Spleen (tissue), 11 donors: ENCODE measurements around the gene P2RY6. TPM values are rescaled to one million over a fixed set of nuclear protein-coding genes. Genes with fewer than 3 reads are reported as not detected.
A peak's percentile ranks its signal among the peaks of the same experiment; 100 is the strongest.

Experiments used
- DNase-seq: peaks from one replicate; pipeline ENCODE4 v3.0.0-alpha.2; 2020
- H3K27ac ChIP-seq, 8 donors: fragments of 200-600 bp; sonication (generic) in 7 of 8; 1 replicate in 4 of 8; 2 replicates in 4 of 8; pipeline versions ENCODE4 v1.5.0 to v1.8.0; 2016 to 2021; ENCODE audit warnings: inconsistent platforms in 4 of 8, mild to moderate bottlenecking in 4 of 8, moderate library complexity in 1 of 8
- H3K27me3 ChIP-seq, 7 donors: fragments of 200-600 bp; sonication (generic) in 6 of 7; replicated peaks in 1 of 7; 1 replicate in 4 of 7; 2 replicates in 3 of 7; pipeline versions ENCODE4 v1.5.0 to v1.8.0; 2016 to 2021; ENCODE audit warnings: inconsistent platforms in 3 of 7, mild to moderate bottlenecking in 1 of 7
- H3K36me3 ChIP-seq, 6 donors: fragments of 200-600 bp; sonication (generic) in 5 of 6; 1 replicate in 4 of 6; 2 replicates in 2 of 6; pipeline versions ENCODE4 v1.5.0 to v1.8.0; 2016 to 2021; ENCODE audit warnings: inconsistent platforms in 2 of 6
- H3K4me1 ChIP-seq, 6 donors: fragments of 200-600 bp; sonication (generic) in 5 of 6; 1 replicate in 3 of 6; 2 replicates in 3 of 6; pipeline versions ENCODE4 v1.5.0 to v1.8.0; 2016 to 2021; ENCODE audit warnings: inconsistent platforms in 3 of 6
- H3K4me3 ChIP-seq, 8 donors: fragments of 200-600 bp; sonication (generic) in 7 of 8; 1 replicate in 4 of 8; 2 replicates in 4 of 8; pipeline versions ENCODE4 v1.5.0 to v1.8.0; 2016 to 2021; ENCODE audit warnings: inconsistent platforms in 4 of 8, mild to moderate bottlenecking in 4 of 8, moderate library complexity in 2 of 8
- H3K9me3 ChIP-seq, 8 donors: fragments of 200-600 bp; sonication (generic) in 7 of 8; 1 replicate in 4 of 8; 2 replicates in 4 of 8; pipeline versions ENCODE4 v1.5.0 to v1.8.0; 2016 to 2021; ENCODE audit warnings: inconsistent platforms in 4 of 8
- POLR2A ChIP-seq, 3 donors: fragments of 450-650 bp; IDR thresholded peaks; one replicate each; pipeline ENCODE4 v1.5.1; 2017; ENCODE audit warnings: antibody characterized with exemption in 3 of 3, mild to moderate bottlenecking in 1 of 3
- POLR2AphosphoS5 ChIP-seq, 3 donors: sonication (generic); formaldehyde crosslinking; IDR thresholded peaks; one replicate each; pipeline ENCODE4 v1.5.1; 2017; ENCODE audit warnings: antibody characterized with exemption in 3 of 3
- WGBS, 5 donors: extraction: QIAGEN DNeasy Blood & Tissue Kit in 3 of 5; methylation state at CpG; one replicate each; pipeline versions ENCODE4 v1.1.5 to v1.1.7; 2013 to 2018; 5-methylcytosine and 5-hydroxymethylcytosine counted together
- intact Hi-C: fragments of 100-400 bp; cut with DNase I; formaldehyde crosslinking; loops from one replicate; pipeline ENCODE4 v1.15.0; 2023; ENCODE audit warnings: low total_unique reads
- polyA plus RNA-seq, 3 donors: library from polyadenylated mRNA; stranded (reverse); fragments of 200-250 nt; gene quantifications; one replicate each; pipeline ENCODE4 v1.2.1, GENCODE V29; 2013
- total RNA-seq, 7 donors: library from RNA; depleted of rRNA in 3 of 7; stranded (reverse); fragments of >200 nt in 3 of 7; fragmentation: NEBNext Ultra II Directional in 4 of 7; extraction: Animal tissue kit (Norgen Biotek cat#: 25700) in 4 of 7; gene quantifications; one replicate each; pipeline versions ENCODE4 v1.1.0 to v1.2.1, GENCODE V29; 2016 to 2021
- TF ChIP-seq, protein P1 (sequence below), 11 experiments: fragments of 200-600 bp in 7 of 11; fragments of 450-650 bp in 4 of 11; sonication (generic) in 4 of 11; IDR thresholded peaks in 8 of 11; conservative IDR thresholded peaks in 3 of 11; 1 replicate in 7 of 11; 2 replicates in 4 of 11; pipeline versions ENCODE4 v1.4.0 to v1.8.0; 2016 to 2021; ENCODE audit warnings: antibody characterized with exemption in 11 of 11, inconsistent platforms in 4 of 11, mild to moderate bottlenecking in 1 of 11
- donor health status: healthy with polysubstance abuse.
- donor health status: DM: no; HTN: no; CAD: no; lungs with moderate emphysema.
- donor health status: DM: no; HTN: no; CAD: no.
- donor health status: Bipolar disorder and iron deficiency.
- donor health status: healthy.
- donor health status: DM: no; HTN: no; CAD: no.
- donor health status: DM: yes; HTN: yes; CAD: no.

The P2RY6 gene
- total and polyA plus RNA-seq, 10 donors, result 8.2 to 109 (median 56.9) TPM

DNA sequence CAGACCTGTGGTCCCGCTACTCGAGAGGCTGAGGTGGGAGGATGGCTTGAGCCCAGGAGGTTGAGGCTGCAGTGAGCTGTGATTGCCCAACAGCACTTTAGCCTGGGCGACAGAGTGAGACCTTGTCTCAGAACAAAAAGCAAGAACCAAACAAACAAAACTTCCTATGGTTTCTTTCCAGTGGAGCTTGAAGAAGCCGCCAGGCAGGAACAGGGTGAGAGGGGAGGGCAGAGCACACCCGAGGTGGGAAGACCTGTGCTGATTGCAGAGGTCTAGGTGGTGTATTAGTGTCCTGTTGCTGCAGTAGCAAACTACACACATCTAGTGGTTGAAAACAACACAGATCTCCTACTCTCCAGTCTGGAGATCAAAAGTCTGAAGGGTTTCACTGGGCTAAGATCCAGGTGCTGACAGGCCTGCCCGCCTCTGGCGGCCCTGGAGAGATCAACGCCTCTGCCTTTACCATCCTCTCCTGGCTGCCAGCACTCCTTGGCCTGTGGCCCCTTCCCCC is 46.4 kb downstream of the P2RY6 start:
- 67 to 80% (median 77%) methylated on average over 8 of the region's 8 CpGs for WGBS, 5 donors
- intact Hi-C loops, result no loop called here
- peaks cover 16 to 94% (median 54%) of the 10 kb centered on the region in 6 donors for H3K4me1 ChIP-seq

DNA sequence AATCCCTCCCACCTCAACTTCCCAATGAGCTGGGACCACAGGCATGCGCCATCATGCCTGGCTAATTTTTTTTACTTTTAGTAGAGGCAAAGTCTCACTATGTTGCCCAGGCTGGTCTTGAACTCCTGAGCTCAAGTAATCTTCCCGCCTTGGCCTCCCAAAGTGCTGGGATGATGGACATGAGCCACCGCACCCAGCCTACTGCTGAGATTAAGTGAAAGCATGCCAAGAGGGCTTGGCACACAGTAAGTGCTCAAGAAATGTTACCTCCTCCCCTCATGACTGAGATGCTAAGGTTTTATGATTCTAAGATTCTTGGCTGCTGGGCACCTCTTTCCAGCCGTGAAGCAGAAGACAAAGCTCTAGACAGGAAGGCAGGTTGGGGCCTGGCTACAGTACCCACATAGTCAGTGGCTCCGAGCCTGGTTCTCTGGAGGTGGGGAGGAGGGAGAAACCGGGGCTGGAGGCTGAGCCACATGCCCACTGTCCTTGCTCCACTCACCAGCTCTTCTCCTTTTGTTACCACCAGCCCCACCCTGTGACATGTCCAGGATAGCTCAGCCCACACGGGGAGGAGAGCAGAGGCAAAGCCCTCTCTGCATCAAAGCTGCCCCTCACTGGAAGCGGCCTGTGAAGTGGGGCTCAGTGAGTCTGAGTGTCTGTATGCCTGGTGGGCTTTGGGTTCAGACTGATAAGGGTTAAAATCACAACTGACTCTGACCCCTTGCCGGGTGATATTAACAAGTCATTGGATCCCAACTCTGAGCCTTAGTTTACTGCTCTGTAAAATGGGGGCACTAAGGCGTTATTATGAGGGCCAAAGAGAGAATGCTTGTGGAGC is 48.8 kb downstream of the P2RY6 start:
- no peak for TF ChIP-seq POLR2A (IDR thresholded peaks at IDR 0.05)
- no peak for TF ChIP-seq POLR2AphosphoS5 (IDR thresholded peaks at IDR 0.05)
- TF ChIP-seq, protein P1, sequence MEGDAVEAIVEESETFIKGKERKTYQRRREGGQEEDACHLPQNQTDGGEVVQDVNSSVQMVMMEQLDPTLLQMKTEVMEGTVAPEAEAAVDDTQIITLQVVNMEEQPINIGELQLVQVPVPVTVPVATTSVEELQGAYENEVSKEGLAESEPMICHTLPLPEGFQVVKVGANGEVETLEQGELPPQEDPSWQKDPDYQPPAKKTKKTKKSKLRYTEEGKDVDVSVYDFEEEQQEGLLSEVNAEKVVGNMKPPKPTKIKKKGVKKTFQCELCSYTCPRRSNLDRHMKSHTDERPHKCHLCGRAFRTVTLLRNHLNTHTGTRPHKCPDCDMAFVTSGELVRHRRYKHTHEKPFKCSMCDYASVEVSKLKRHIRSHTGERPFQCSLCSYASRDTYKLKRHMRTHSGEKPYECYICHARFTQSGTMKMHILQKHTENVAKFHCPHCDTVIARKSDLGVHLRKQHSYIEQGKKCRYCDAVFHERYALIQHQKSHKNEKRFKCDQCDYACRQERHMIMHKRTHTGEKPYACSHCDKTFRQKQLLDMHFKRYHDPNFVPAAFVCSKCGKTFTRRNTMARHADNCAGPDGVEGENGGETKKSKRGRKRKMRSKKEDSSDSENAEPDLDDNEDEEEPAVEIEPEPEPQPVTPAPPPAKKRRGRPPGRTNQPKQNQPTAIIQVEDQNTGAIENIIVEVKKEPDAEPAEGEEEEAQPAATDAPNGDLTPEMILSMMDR (IDR thresholded peaks at IDR 0.05 in 8 of 11, conservative IDR thresholded peaks at IDR 0.05 in 3 of 11), result no peak
- no peak overlapping the region for H3K4me3 ChIP-seq
- H3K9me3 ChIP-seq, result no peaks in the 10 kb centered on the region
- H3K36me3 ChIP-seq, result no peaks in the 10 kb centered on the region
- DNase-seq, result no peak
- H3K4me1 ChIP-seq, result peaks cover 23 to 94% (median 57%) of the 10 kb centered on the region in 6 donors
- H3K27ac ChIP-seq, result peak overlapping the region in 7 of 8 donors; percentile 69 to 83 (median 74)
- no peaks in the 10 kb centered on the region for H3K27me3 ChIP-seq
- WGBS, 5 donors, result 40 to 57% (median 51%) methylated on average over 9 to 10 of the region's 10 CpGs
- intact Hi-C loops, result no loop called here

More for the DNA sequence above, 46.4 kb downstream of the P2RY6 start:
- no peak for DNase-seq
- H3K27me3 ChIP-seq, result no peaks in the 10 kb centered on the region
- H3K27ac ChIP-seq, result peak overlapping the region in 5 of 8 donors; percentile 33 to 83 (median 70)
- H3K4me3 ChIP-seq, result no peak overlapping the region
- no peaks in the 10 kb centered on the region for H3K9me3 ChIP-seq
- no peak for TF ChIP-seq POLR2A (IDR thresholded peaks at IDR 0.05)
- TF ChIP-seq, protein P1 (IDR thresholded peaks at IDR 0.05 in 8 of 11, conservative IDR thresholded peaks at IDR 0.05 in 3 of 11), result no peak
- TF ChIP-seq POLR2AphosphoS5 (IDR thresholded peaks at IDR 0.05), result no peak
- no peaks in the 10 kb centered on the region for H3K36me3 ChIP-seq

DNA sequence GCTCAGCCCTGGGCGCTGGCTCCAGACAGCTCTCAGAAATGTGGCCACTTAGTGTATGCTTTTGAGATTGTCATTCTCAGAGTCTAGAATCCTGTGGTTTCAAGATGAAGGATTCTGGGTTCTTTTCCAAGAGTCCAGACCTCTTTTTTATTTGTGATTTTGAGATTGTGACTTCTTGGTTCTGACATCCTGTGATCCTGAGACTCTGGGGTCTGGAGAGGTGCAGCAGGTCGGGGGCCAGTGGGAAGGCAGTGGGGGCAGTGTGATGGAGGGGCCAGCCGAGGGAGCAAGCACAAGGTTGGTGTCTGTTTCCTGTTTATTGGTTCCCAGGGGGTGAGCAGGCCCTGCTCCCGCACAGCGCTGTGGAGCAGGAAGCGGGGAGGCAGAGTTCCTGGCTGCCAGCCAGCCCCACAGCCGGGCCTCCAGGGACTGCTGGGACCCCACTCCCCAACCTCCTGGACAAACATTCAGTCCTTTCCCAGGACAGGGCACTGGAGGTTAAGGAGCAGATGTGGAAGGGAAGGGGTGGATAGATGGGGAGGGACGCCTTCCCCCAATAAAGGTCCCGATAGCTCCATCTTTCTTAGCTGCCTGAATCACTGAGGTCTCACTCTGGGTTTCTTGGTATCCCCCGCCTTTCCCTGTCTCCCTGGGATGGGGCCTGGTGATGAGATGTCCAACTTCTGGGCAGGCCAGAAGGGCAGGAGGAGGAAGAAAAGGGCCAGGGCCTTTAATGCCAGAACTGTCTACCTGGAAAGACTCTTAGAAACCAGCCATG is 49.7 kb downstream of the P2RY6 start:
- H3K4me3 ChIP-seq, result no peak overlapping the region
- H3K27me3 ChIP-seq, result no peaks in the 10 kb centered on the region
- intact Hi-C loops, result no loop called here
- H3K27ac ChIP-seq, result peak overlapping the region in 7 of 8 donors; percentile 69 to 83 (median 74)
- no peak for DNase-seq
- WGBS, 5 donors, result 19 to 31% (median 24%) methylated on average over 10 of the region's 10 CpGs
- TF ChIP-seq, protein P1 (IDR thresholded peaks at IDR 0.05 in 8 of 11, conservative IDR thresholded peaks at IDR 0.05 in 3 of 11), result no peak
- TF ChIP-seq POLR2A (IDR thresholded peaks at IDR 0.05) (no peak), POLR2AphosphoS5 (IDR thresholded peaks at IDR 0.05) (peak; percentile 20 to 64 (median 62))
- no peaks in the 10 kb centered on the region for H3K36me3 ChIP-seq
- H3K9me3 ChIP-seq, result no peaks in the 10 kb centered on the region
- peaks cover 23 to 94% (median 57%) of the 10 kb centered on the region in 6 donors for H3K4me1 ChIP-seq
